Transverse colon (tissue), 3 donors: ENCODE data around the gene TRIM37.

Source experiments
- EP300 ChIP-seq: sonication (generic); formaldehyde crosslinking; IDR thresholded peaks from one replicate; pipeline ENCODE4 v1.6.1; 2017; ENCODE audit warnings: antibody characterized with exemption, low read depth
- POLR2A ChIP-seq: fragments of 450-650 bp; IDR thresholded peaks from one replicate; pipeline ENCODE4 v1.6.1; 2016; ENCODE audit warnings: antibody characterized with exemption, mild to moderate bottlenecking, moderate library complexity
- POLR2AphosphoS5 ChIP-seq, 3 donors: sonication (generic); formaldehyde crosslinking; IDR thresholded peaks; one replicate each; pipeline ENCODE4 v1.6.1; 2016; ENCODE audit warnings: antibody characterized with exemption in 3 of 3

GRCh38 chr17:59110973-59111372 lies 4.3 kb upstream of the TRIM37 start:
- TF ChIP-seq POLR2AphosphoS5 (IDR thresholded peaks at IDR 0.05) (no peak), POLR2A (no peak), EP300 (no peak)
